A673 (cell line): ENCODE measurements around the gene KRTAP10-2. TPM values are rescaled to one million over a fixed set of nuclear protein-coding genes. Genes with fewer than 3 reads are reported as not detected.

Experiments used
- BruUV-seq: library from RNA; stranded (reverse); fragments of 400-500 nt; replicated peaks from 2 replicates; lab custom pipeline; 2021; lab: Mats Ljungman, UMichigan
- CTCF ChIA-PET: fragments of 300-600 bp; sonication (Branson Sonifier 250); formaldehyde crosslinking; loops from one replicate; lab custom pipeline; 2022; ENCODE audit warnings: antibody characterized with exemption; lab: Charles Lee
- POLR2A ChIA-PET: fragments of 300-600 bp; sonication (Branson Sonifier 250); formaldehyde crosslinking; loops from one replicate; lab custom pipeline; 2022; ENCODE audit warnings: antibody characterized with exemption; ENCODE audit not compliant: low non-redundant PET; lab: Charles Lee
- DNase-seq: peaks from one replicate; pipeline ENCODE4 v3.0.0-alpha.2; 2015; ENCODE audit warnings: low spot score
- H3K27ac ChIP-seq: fragments of 200-600 bp; sonication (generic); 2 replicates; pipeline ENCODE4 v1.5.1; 2016; ENCODE audit warnings: mixed run types, low read depth, mild to moderate bottlenecking, mixed read lengths, antibody characterized with exemption, low read length; ENCODE audit not compliant: poor library complexity, severe bottlenecking
- H3K27me3 ChIP-seq: fragments of 200-600 bp; sonication (generic); replicated peaks from 2 replicates; pipeline ENCODE4 v1.6.1; 2017; ENCODE audit warnings: mixed run types, low read depth, mild to moderate bottlenecking, mixed read lengths, antibody characterized with exemption, low read length; ENCODE audit not compliant: insufficient read depth, poor library complexity
- H3K36me3 ChIP-seq: fragments of 200-600 bp; sonication (generic); 2 replicates; pipeline ENCODE4 v1.6.1; 2016; ENCODE audit warnings: mixed run types, mild to moderate bottlenecking, mixed read lengths, antibody characterized with exemption, low read length; ENCODE audit not compliant: insufficient read depth, poor library complexity, severe bottlenecking
- H3K4me1 ChIP-seq: fragments of 200-600 bp; sonication (generic); 2 replicates; pipeline ENCODE4 v1.6.1; 2017; ENCODE audit warnings: mixed run types, mild to moderate bottlenecking, mixed read lengths, antibody characterized with exemption, low read length; ENCODE audit not compliant: insufficient read depth, poor library complexity, severe bottlenecking
- H3K4me3 ChIP-seq: fragments of 200-600 bp; sonication (generic); 2 replicates; pipeline ENCODE4 v1.5.1; 2016; ENCODE audit warnings: low read depth, mixed run types, mild to moderate bottlenecking, mixed read lengths, low read length; ENCODE audit not compliant: poor library complexity, severe bottlenecking
- H3K9me3 ChIP-seq: fragments of 200-600 bp; sonication (generic); 2 replicates; pipeline ENCODE4 v1.6.1; 2016; ENCODE audit warnings: mixed run types, low read depth, mild to moderate bottlenecking, mixed read lengths, antibody characterized with exemption, low read length; ENCODE audit not compliant: poor library complexity, severe bottlenecking
- EZH2 ChIP-seq: fragments of 200-600 bp; sonication (generic); IDR thresholded peaks from 2 replicates; pipeline ENCODE4 v1.6.1; 2017; ENCODE audit warnings: borderline replicate concordance, low read depth, mild to moderate bottlenecking, mixed read lengths, antibody characterized with exemption, low read length; ENCODE audit not compliant: poor library complexity, severe bottlenecking
- intact Hi-C: fragments of 100-400 bp; cut with micrococcal nuclease; formaldehyde crosslinking; loops from one replicate; pipeline ENCODE4 v1.10.0; 2022; ENCODE audit not compliant: unreplicated experiment
- total RNA-seq: library from RNA; stranded (reverse); gene quantifications from 2 replicates; pipeline ENCODE4 v1.2.3, GENCODE V29; 2021
- TF ChIP-seq, protein P1 (sequence below): fragments of 300-800, 200-600 bp; sonication (generic); conservative IDR thresholded peaks from 2 replicates; pipeline ENCODE4 v1.5.1; 2017; ENCODE audit warnings: low read depth, mild to moderate bottlenecking, antibody characterized with exemption, low read length, moderate library complexity, mixed read lengths

KRTAP10-2 gene
- total RNA-seq, 1 experiment from 2014 or later = 0.69 TPM

DNA sequence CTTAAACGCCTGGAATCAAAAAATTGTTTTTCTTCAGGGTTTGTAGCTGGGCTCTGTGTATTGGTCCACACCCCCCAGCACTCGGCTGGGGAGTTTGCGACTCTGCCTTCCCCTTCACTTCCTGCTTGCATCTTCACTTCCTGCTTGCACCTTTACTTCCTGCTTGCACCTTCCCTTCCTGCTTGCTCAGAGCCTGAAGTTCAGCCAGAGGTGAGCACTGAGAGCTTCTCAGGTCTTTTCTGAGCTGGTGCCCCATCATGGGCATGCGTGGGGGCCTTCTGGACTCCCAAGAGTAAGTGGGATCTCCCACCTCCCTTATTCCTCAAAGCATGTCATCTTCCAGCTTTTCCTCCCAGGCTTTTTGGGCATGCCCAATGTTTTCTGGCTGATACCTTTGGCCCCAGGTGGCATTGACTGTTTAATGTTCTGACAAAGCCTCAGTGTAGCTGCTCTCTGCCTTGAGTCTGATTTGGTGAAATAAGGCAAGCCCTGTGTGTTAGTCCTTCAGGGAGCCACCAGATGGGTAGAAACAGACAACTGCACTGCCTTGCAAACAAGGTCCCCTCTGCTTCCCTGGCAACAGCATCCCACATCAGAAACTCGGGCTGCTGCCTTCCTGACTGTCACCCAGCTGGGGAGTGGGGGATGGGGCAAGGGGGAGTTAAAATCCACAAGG is 3.5 kb downstream of the KRTAP10-2 start:
- Histone ChIP-seq H3K27me3 (no peaks in the 10 kb centered on the region), H3K4me3 (no peak overlapping the region), H3K9me3 (peaks cover 10% of the 10 kb centered on the region), H3K27ac (no peak overlapping the region), H3K4me1 (no peaks in the 10 kb centered on the region), H3K36me3 (no peaks in the 10 kb centered on the region)
- POLR2A ChIA-PET = no interaction called here
- CTCF ChIA-PET = no interaction called here
- no peak for DNase-seq
- no peak for TF ChIP-seq EZH2
- TF ChIP-seq, protein P1, sequence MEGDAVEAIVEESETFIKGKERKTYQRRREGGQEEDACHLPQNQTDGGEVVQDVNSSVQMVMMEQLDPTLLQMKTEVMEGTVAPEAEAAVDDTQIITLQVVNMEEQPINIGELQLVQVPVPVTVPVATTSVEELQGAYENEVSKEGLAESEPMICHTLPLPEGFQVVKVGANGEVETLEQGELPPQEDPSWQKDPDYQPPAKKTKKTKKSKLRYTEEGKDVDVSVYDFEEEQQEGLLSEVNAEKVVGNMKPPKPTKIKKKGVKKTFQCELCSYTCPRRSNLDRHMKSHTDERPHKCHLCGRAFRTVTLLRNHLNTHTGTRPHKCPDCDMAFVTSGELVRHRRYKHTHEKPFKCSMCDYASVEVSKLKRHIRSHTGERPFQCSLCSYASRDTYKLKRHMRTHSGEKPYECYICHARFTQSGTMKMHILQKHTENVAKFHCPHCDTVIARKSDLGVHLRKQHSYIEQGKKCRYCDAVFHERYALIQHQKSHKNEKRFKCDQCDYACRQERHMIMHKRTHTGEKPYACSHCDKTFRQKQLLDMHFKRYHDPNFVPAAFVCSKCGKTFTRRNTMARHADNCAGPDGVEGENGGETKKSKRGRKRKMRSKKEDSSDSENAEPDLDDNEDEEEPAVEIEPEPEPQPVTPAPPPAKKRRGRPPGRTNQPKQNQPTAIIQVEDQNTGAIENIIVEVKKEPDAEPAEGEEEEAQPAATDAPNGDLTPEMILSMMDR = no peak
- intact Hi-C loops = loop anchor here (10.0 kb wide), 1 partner anchor 57 kb away; the partner anchor contains the start of gene KRTAP10-7
- BruUV-seq = no TSS peak

DNA sequence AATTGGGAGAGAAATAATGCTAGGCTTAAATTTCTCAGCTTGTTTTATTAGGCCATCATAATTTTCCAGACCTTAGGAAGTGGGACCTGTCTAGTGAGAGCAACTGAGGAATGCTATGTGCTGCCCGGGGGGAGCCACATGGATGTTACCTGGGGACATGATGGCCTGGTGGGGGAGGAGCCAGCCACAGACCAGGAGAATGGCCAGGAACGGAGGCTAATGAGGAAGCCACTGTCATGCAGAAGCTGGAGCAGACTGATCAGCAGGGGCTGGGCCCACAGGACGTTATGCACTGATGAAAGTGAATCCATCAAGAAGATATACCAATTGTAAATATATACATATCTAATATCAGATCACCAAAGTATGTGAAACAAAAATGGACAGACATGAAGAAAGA is 6.7 kb downstream of the KRTAP10-2 start:
- no peak overlapping the region for H3K4me3 ChIP-seq
- BruUV-seq = no TSS peak
- no peaks in the 10 kb centered on the region for H3K4me1 ChIP-seq
- ChIA-PET CTCF (no interaction called here), POLR2A (no interaction called here)
- H3K36me3 ChIP-seq = no peaks in the 10 kb centered on the region
- TF ChIP-seq, protein P1 = no peak
- no peak for TF ChIP-seq EZH2
- no peak for DNase-seq
- intact Hi-C loops = loop anchor here (10.0 kb wide), 1 partner anchor 60 kb away; the partner anchor contains the start of gene KRTAP10-7
- H3K27me3 ChIP-seq = no peaks in the 10 kb centered on the region
- H3K27ac ChIP-seq = no peak overlapping the region
- H3K9me3 ChIP-seq = peaks cover 22% of the 10 kb centered on the region

DNA sequence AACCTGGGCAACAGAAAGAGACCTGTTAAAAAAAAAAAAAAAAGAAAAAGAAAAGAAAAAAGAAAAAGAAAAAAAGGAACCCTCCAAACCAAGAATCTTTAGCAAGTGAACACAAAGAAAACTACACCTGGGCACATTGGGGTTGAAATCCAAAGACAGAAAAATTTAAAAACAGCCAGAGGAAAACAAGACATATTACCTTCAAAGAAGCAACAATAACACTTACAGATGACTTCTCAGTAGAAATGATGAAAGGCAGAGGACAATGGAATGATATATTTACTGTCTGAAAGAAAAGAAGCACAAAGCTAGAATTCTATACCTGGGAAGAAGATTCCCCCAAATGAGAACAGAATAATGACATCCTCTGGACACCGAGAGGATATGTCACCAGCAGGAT is 8.6 kb downstream of the KRTAP10-2 start:
- intact Hi-C loops = loop anchor here (10.0 kb wide), 1 partner anchor 62 kb away; the partner anchor contains the start of gene KRTAP10-7
- BruUV-seq = no TSS peak
- H3K4me3 ChIP-seq = no peak overlapping the region
- no peaks in the 10 kb centered on the region for H3K36me3 ChIP-seq
- H3K27me3 ChIP-seq = no peaks in the 10 kb centered on the region
- no peak for DNase-seq
- no peak for TF ChIP-seq EZH2
- TF ChIP-seq, protein P1 = no peak
- no peaks in the 10 kb centered on the region for H3K4me1 ChIP-seq
- POLR2A ChIA-PET = no interaction called here
- peaks cover 22% of the 10 kb centered on the region for H3K9me3 ChIP-seq
- CTCF ChIA-PET = no interaction called here
- H3K27ac ChIP-seq = no peak overlapping the region
